HL-60 (cell line): ENCODE results near the gene XAGE1A.
"Not testable (repeated sequence)": the region's sequence is repeated elsewhere in the genome, so short reads cannot be mapped to it uniquely, and the experiment has no call there.

Experiments used
- DNase-seq, 2 experiments: peaks; one replicate each; pipeline ENCODE4 v3.0.0-alpha.2; 2010 to 2020; ENCODE audit warnings: low read depth in 1 of 2, low spot score in 1 of 2
- H3K27ac ChIP-seq: fragments of 250-450 bp; sonication (Bioruptor Pico); replicated peaks from 2 replicates; pipeline ENCODE4 v1.5.1; 2020; ENCODE audit warnings: mild to moderate bottlenecking, moderate library complexity
- H3K27me3 ChIP-seq: fragments of 250-450 bp; sonication (Bioruptor Pico); 2 replicates; pipeline ENCODE4 v1.5.1; 2021; ENCODE audit warnings: mild to moderate bottlenecking, moderate library complexity; ENCODE audit not compliant: insufficient read depth, poor library complexity, severe bottlenecking
- H3K4me3 ChIP-seq: replicated peaks from 2 replicates; pipeline ENCODE4 v1.5.1; 2011; ENCODE audit warnings: mild to moderate bottlenecking, control low read depth, low read length; ENCODE audit not compliant: insufficient read depth
- GABPA ChIP-seq: IDR thresholded peaks from 2 replicates; pipeline ENCODE4 v1.6.1; 2012; ENCODE audit warnings: low read depth
- POLR2AphosphoS5 ChIP-seq: IDR thresholded peaks from 2 replicates; pipeline ENCODE4 v1.6.1; 2012; ENCODE audit warnings: low read depth
- SPI1 ChIP-seq: IDR thresholded peaks from 2 replicates; pipeline ENCODE4 v1.6.1; 2012; ENCODE audit warnings: low read depth, mild to moderate bottlenecking, borderline replicate concordance
- TF ChIP-seq, protein P1 (sequence below): IDR thresholded peaks from 2 replicates; pipeline ENCODE4 v1.6.1; 2012; ENCODE audit warnings: low read depth; ENCODE audit not compliant: insufficient replicate concordance
- TF ChIP-seq, protein P2 (sequence below): IDR thresholded peaks from one replicate; pipeline ENCODE4 v1.5.1; 2011; ENCODE audit warnings: low read length, control low read depth, inconsistent platforms; ENCODE audit not compliant: insufficient read depth

The XAGE1A gene

GRCh38 chrX:52509916-52510315 lies 14.3 kb downstream of the XAGE1A start:
- no peak for DNase-seq
- TF ChIP-seq GABPA, result no peak
- TF ChIP-seq, protein P1, sequence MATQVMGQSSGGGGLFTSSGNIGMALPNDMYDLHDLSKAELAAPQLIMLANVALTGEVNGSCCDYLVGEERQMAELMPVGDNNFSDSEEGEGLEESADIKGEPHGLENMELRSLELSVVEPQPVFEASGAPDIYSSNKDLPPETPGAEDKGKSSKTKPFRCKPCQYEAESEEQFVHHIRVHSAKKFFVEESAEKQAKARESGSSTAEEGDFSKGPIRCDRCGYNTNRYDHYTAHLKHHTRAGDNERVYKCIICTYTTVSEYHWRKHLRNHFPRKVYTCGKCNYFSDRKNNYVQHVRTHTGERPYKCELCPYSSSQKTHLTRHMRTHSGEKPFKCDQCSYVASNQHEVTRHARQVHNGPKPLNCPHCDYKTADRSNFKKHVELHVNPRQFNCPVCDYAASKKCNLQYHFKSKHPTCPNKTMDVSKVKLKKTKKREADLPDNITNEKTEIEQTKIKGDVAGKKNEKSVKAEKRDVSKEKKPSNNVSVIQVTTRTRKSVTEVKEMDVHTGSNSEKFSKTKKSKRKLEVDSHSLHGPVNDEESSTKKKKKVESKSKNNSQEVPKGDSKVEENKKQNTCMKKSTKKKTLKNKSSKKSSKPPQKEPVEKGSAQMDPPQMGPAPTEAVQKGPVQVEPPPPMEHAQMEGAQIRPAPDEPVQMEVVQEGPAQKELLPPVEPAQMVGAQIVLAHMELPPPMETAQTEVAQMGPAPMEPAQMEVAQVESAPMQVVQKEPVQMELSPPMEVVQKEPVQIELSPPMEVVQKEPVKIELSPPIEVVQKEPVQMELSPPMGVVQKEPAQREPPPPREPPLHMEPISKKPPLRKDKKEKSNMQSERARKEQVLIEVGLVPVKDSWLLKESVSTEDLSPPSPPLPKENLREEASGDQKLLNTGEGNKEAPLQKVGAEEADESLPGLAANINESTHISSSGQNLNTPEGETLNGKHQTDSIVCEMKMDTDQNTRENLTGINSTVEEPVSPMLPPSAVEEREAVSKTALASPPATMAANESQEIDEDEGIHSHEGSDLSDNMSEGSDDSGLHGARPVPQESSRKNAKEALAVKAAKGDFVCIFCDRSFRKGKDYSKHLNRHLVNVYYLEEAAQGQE, result no peak
- H3K4me3 ChIP-seq, result no peak overlapping the region
- no peaks in the 10 kb centered on the region for H3K27me3 ChIP-seq
- no peak overlapping the region for H3K27ac ChIP-seq

DNA sequence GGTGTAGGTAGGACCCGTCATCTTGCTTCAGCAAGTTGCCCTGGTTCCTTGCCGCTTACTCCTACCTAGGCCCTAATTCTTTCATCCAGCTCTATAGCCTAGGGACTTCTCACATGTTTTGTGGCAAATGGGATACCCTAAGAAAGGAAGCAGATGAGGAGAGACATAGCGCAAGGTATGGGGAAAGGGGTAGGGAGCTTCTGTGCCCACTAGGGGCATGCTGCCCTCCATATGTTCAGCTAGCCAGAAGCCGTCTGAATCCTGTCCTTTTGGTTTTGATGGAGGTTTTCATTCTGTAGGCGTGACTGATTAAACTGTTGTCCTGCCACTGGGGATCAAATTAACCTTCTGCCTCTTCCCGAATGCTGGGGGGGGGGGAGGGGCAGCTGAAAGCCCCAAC lies 15.5 kb downstream of the XAGE1A start:
- H3K27me3 ChIP-seq, H3K27ac ChIP-seq, DNase-seq, H3K4me3 ChIP-seq: not testable (repeated sequence)

GRCh38 chrX:52516110-52516986 lies 20.7 kb downstream of the XAGE1A start:
- not testable (repeated sequence) for H3K4me3 ChIP-seq, H3K27ac ChIP-seq, H3K27me3 ChIP-seq, DNase-seq

GRCh38 chrX:52516987-52517325 lies 21.3 kb downstream of the XAGE1A start, which contains the start of gene XAGE1B:
Gene XAGE1B, minus strand, starts transcription at chrX:52517063. Its CDS starts 1,536 bp downstream, at chrX:52515527.
- H3K27me3 ChIP-seq, H3K27ac ChIP-seq, DNase-seq, H3K4me3 ChIP-seq: not testable (repeated sequence)

GRCh38 chrX:52541051-52541450 lies 45.4 kb downstream of the XAGE1A start:
- H3K4me3 ChIP-seq, H3K27ac ChIP-seq, DNase-seq, H3K27me3 ChIP-seq: not testable (repeated sequence)

GRCh38 chrX:52542311-52542710 lies 46.7 kb downstream of the XAGE1A start:
- no peak for DNase-seq
- H3K4me3 ChIP-seq, result no peak overlapping the region
- peaks cover 4% of the 10 kb centered on the region for H3K27me3 ChIP-seq
- no peak for TF ChIP-seq SPI1
- TF ChIP-seq POLR2AphosphoS5, result no peak
- no peak for TF ChIP-seq GABPA
- no peak overlapping the region for H3K27ac ChIP-seq

GRCh38 chrX:52544147-52544840 lies 48.7 kb downstream of the XAGE1A start:
- peaks cover 4% of the 10 kb centered on the region for H3K27me3 ChIP-seq
- no peak for DNase-seq
- H3K4me3 ChIP-seq, result no peak overlapping the region
- TF ChIP-seq SPI1 (no peak), GABPA (no peak), POLR2AphosphoS5 (no peak)
- TF ChIP-seq, protein P1, result no peak
- TF ChIP-seq, protein P2, sequence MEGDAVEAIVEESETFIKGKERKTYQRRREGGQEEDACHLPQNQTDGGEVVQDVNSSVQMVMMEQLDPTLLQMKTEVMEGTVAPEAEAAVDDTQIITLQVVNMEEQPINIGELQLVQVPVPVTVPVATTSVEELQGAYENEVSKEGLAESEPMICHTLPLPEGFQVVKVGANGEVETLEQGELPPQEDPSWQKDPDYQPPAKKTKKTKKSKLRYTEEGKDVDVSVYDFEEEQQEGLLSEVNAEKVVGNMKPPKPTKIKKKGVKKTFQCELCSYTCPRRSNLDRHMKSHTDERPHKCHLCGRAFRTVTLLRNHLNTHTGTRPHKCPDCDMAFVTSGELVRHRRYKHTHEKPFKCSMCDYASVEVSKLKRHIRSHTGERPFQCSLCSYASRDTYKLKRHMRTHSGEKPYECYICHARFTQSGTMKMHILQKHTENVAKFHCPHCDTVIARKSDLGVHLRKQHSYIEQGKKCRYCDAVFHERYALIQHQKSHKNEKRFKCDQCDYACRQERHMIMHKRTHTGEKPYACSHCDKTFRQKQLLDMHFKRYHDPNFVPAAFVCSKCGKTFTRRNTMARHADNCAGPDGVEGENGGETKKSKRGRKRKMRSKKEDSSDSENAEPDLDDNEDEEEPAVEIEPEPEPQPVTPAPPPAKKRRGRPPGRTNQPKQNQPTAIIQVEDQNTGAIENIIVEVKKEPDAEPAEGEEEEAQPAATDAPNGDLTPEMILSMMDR, result no peak
- no peak overlapping the region for H3K27ac ChIP-seq

DNA sequence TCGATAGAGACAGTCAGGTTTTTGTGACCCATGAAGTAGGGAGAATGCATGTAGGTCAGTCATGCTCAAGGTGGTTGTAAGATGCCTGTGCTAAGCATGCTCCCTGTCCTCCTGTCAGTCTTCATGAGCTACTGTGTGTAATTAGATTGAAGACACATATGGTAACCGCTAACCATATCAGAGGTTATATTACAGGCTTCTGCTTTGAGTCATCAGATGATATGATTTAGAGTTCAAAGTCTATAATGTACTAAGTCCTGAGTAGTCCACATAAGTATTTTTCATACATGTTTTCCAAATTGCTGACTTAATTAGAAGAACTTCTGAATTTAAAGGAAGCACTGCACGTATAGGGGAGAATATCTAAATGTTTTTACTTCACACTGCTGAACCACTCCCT lies 53.2 kb downstream of the XAGE1A start:
- not testable (repeated sequence) for H3K27me3 ChIP-seq, H3K4me3 ChIP-seq, DNase-seq, H3K27ac ChIP-seq
